Subcutaneous preadipocyte (primary cell): ENCODE measurements around the gene CNP. TPM values are rescaled to one million over a fixed set of nuclear protein-coding genes. Genes with fewer than 3 reads are reported as not detected.

Experiments
- total RNA-seq: library from RNA; depleted of rRNA; stranded (reverse); fragments of >200 nt; gene quantifications from 2 replicates; pipeline ENCODE4 v1.2.3, GENCODE V29; 2012

CNP gene
- total RNA-seq = 48.5 and 54.0 TPM in 2 replicates

DNA sequence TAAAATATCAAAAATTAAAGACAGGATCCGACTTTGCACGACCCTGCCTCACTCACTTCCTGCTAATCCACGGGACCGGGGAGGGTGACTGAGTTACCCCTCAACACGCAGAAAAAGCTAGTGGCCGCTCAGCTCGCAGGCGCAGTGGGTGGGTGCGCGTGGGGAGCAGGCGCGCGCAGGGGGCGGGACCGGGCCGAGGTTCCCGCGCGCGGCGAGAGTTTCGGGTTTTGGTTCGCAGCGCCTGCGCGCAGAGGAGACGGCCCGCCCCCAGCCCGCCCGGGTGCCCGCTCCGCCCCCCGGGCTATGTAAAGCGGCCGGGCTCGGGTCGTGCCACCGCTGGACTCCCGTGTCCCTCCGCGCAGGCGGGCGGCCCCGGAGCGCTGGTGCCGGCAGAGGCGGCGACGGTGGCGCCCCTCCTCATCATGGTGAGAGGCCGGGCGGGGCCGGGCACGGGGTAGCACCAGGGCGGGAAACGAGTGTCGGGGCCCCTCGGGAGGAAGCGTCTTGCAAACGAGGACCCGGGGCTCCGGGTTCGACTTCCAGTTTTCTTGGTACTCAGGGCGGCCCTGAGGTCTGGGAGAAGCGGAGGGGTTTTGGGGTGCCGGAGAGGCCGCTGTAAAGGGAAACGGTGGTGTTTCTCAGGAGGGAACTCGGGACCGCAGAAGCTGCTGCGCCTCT, at the start of gene CNP:
CNP (plus strand) TSS at position 333 of the 678 bp plus-strand sequence; CDS start at position 423, 90 bp downstream.

DNA sequence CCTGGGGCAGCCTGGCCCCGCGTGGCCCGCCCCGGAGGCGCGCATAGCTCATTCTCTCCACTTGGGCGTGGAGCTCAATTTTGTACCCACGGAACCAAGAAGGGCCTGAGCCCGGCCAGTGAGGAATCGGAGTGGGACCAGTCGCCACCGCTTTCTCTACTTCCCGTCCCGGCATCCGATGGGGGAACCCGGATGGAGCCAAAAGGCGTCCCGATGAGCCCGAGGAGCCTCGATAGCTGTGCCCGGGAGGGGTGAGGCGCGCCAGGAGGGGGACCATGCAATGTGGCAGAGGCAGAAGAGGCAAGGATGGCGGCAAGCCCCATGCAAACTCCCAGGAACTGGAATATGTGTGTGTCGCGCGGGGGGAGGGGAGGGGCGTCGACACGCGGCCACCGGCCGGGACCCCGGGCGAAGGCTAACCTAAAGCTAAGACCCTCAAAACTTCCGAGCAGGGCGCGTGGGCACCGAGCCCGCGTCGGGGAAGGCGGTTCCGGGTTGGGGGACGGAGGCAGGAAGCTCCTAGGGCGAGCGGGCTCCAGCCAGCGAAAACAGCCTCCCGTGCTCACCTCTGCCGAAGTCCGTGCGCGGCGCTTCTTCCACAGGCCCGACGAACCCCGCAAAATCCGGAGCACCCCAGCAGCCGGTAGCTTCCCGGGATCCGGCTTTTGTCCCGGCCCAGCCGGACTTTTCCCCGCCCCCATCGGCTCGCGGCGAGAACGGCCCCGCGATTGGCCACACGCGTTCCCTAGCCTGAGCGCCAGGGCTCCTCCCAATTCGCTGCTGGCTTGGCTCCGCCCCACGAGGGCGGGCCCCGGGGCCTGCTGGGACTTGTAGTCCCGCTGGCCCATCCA, 48.1 kb upstream of the CNP start, which contains the start of gene ACLY:
ACLY (minus strand) TSS at position 638 of the 851 bp plus-strand sequence. CDS start 5,078 bp downstream, outside the sequence.

DNA sequence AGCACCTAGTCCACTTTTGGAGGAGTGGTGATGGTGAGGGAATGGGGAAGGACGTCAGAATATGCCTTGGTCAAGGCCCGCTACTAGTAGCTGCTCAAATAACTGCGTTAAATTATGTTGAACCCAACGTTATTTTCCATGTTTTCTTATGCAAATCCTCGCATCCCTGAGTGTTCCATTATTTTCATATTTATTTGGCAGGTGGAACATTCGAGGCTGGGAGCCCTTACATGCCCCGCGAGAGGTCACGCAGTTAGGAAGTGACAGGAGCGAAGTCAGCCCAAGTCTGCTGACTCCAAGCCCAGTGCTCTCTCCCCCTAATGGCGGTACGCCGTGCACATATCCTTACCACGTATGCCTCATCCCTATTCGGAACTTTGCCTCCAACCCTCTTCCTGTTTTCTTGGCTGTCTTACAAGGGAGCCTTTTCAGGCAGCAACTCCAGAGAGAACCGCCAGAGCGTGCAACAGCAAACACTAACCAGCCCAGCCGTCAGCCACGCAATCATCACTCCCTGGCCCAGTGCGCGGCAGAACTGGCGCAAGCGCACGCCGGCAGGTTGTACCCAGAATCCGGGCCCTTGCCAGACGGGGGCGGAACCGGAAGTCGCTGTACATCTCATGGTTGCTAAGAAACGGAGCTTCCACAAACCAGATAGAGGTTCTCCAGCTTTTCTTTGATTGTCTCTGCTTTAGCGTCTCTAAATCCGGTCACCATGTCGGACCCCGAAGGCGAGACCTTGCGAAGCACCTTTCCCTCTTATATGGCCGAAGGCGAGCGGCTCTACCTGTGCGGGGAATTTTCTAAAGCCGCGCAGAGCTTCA, 36.4 kb upstream of the CNP start, which contains the start of gene ODAD4:
ODAD4 (plus strand) TSS at position 609 of the 824 bp plus-strand sequence; CDS start at position 716, 107 bp downstream.

DNA sequence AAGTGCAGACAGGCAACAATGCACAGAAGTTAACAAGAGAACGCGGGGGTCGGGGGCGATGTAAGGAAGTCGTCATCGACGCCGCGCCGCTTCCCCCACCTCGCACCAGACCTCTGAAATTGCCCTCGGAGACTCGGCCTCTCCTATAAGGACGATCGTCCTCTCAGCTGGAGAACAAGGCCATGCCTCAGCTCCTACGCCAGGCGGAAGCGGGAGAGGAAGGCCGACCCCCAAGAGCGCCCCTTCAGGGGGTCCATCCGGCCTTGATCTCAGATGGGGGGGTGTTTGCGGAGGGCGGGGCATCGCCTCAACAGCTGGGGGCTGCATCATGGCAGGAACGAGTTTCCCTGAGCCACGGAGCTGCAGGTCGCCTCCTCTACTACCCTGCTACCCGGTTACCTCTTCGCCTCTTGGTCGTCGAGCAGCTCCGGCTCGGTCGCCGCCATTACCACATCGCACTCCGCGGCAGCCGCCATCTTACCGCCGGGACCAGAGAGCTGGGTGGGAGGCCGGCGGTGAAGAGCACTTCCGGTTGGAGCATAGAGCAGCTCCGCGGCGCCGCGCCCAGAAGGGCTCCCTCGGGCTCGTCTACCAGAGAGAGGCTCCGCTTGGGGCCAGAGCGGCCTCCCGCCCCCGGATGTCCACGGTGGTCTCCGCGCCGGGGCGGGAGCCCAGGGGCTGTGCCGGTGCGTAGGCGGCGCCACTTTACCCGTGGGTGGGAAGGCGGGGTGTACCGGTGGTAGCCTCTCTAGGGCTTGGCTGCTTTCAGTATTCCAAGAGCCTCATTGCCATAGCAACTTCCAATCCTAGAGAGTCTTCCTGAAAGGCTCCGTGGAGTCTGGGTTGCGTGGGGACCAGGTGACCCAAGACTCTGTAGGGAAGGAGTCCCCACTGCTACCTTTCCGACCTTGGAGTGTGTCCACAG, 50.6 kb downstream of the CNP start, which contains the start of gene DNAJC7:
DNAJC7 (minus strand) TSS at position 499 of the 925 bp plus-strand sequence; CDS start at position 476, 23 bp downstream.

DNA sequence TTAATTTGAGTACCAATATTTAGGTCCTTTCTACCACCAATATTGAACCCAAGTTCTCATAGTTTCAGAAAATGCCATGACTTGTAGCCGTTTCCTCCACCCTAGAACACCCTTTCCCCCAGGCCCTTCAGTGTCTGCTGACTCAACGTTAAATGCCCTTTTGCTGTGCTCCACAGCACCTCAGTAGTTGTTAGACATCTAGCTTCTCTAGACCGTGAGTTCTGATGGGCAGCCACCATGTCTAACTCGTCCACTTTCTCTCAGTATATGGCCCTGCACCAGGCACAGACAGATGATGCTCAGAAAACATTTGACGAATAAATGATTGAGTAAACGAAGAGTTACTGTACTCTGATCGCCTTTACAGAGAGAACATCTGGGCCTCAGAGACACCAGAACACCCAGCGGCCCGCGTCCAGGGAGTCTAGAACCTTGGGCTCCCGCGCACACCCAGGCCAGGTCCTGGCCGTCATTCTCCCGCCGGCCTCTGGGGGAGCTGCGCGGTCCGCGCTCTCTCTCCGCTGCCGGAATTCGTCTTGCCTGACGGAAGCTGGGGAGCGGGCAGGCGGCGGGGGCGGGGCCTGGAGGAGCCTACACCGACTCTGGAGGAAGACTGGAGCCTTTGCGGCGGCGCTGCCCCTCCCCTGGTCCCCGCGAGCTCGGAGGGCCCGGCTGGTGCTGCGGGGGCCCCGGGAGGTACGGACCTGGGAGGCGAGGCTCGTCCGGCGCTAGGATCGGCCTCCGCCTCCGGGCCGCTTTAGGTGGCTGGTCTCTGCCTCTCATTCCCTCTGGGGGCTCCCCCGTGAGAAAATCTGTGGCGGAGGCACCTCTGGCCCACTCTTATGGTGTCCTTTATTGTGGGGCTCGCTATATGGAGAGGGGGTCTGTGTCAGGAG, 53.2 kb downstream of the CNP start, which contains the start of gene NKIRAS2:
NKIRAS2 (plus strand) TSS at position 582 of the 896 bp plus-strand sequence. CDS start 1,488 bp downstream, outside the sequence.

Other genes starting within 250 kb of the CNP start
- not detected in 2 replicates for gene HAP1, start 232.2 kb upstream of the CNP start, total RNA-seq
- gene JUP, start 180.1 kb upstream of the CNP start, total RNA-seq = 0.98 and 3.7 TPM in 2 replicates
- 38.6 and 42.0 TPM in 2 replicates for gene P3H4, start 154.8 kb upstream of the CNP start, total RNA-seq
- gene FKBP10, start 153.8 kb upstream of the CNP start, total RNA-seq = 239 and 240 TPM in 2 replicates
- gene NT5C3B, start 130.6 kb upstream of the CNP start, total RNA-seq = 43.4 and 61.7 TPM in 2 replicates
- gene KLHL10, start 129.0 kb upstream of the CNP start, total RNA-seq = under 0.01 and 0.37 TPM in 2 replicates
- 19.1 and 30.3 TPM in 2 replicates for gene KLHL11, start 101.4 kb upstream of the CNP start, total RNA-seq
- gene ACLY, start 47.8 kb upstream of the CNP start, total RNA-seq = 233 and 404 TPM in 2 replicates
- gene ODAD4, start 36.2 kb upstream of the CNP start, total RNA-seq = 0.37 and 0.59 TPM in 2 replicates
- gene DNAJC7, start 50.6 kb downstream of the CNP start, total RNA-seq = 64.3 and 78.8 TPM in 2 replicates
- gene NKIRAS2, start 53.3 kb downstream of the CNP start, total RNA-seq = 19.5 and 26.0 TPM in 2 replicates
- gene C17orf113, start 83.8 kb downstream of the CNP start, total RNA-seq = under 0.01 and 0.37 TPM in 2 replicates
- gene ZNF385C, start 131.7 kb downstream of the CNP start, total RNA-seq = not detected in 2 replicates
- gene DHX58, start 145.9 kb downstream of the CNP start, total RNA-seq = 4.5 and 7.0 TPM in 2 replicates
- 13.6 and 15.6 TPM in 2 replicates for gene KAT2A, start 154.6 kb downstream of the CNP start, total RNA-seq
- not detected in 2 replicates for gene HSPB9, start 156.0 kb downstream of the CNP start, total RNA-seq
- gene RAB5C, start 188.2 kb downstream of the CNP start, total RNA-seq = 86.7 and 87.2 TPM in 2 replicates
- gene KCNH4, start 214.3 kb downstream of the CNP start, total RNA-seq = not detected in 2 replicates
- not detected in 2 replicates for gene HCRT, start 218.7 kb downstream of the CNP start, total RNA-seq
- 9.0 and 15.1 TPM in 2 replicates for gene GHDC, start 227.7 kb downstream of the CNP start, total RNA-seq